H1 (cell line): ENCODE data around the gene CROCC. TPM values are rescaled to one million over a fixed set of nuclear protein-coding genes. Genes with fewer than 3 reads are reported as not detected.
A peak's percentile ranks its signal among the peaks of the same experiment; 100 is the strongest.

ENCODE experiments used
- CTCF ChIA-PET: fragments of 300-600 bp; sonication (Branson Sonifier 250); formaldehyde crosslinking; loops from one replicate; lab custom pipeline; 2021; ENCODE audit not compliant: partially characterized antibody; lab: Charles Lee
- POLR2A ChIA-PET: fragments of 300-600 bp; sonication (Branson Sonifier 250); formaldehyde crosslinking; loops from one replicate; lab custom pipeline; 2021; ENCODE audit warnings: inconsistent platforms; ENCODE audit not compliant: partially characterized antibody; lab: Charles Lee
- DNase-seq, 2 experiments: peaks; one replicate each; pipeline versions ENCODE4 v3.0.0 to v3.0.0-alpha.2; 2010 to 2022; ENCODE audit warnings: low spot score in 2 of 2, low read depth in 1 of 2, mixed read lengths in 1 of 2
- FAIRE-seq: peaks from 2 replicates; lab custom pipeline; 2011; peaks lifted over from hg19 to GRCh38; lab: Jason Lieb, UNC
- H2AFZ ChIP-seq: 2 replicates; pipeline ENCODE4 v1.8.1; 2012; ENCODE audit warnings: low read length, inconsistent platforms
- H2AK5ac ChIP-seq: 2 replicates; pipeline ENCODE4 v1.6.1; 2013; ENCODE audit warnings: low read depth, low read length
- H2BK120ac ChIP-seq: replicated peaks from 2 replicates; pipeline ENCODE3; 2013; ENCODE audit warnings: low read depth, low read length, inconsistent platforms
- H2BK12ac ChIP-seq: 2 replicates; pipeline ENCODE4 v1.6.1; 2013; ENCODE audit warnings: low read depth, low read length
- H2BK15ac ChIP-seq: 2 replicates; pipeline ENCODE4 v1.6.1; 2013; ENCODE audit warnings: low read length
- H2BK20ac ChIP-seq: 2 replicates; pipeline ENCODE4 v1.6.1; 2013; ENCODE audit warnings: low read length
- H2BK5ac ChIP-seq: 2 replicates; pipeline ENCODE4 v1.6.1; 2013; ENCODE audit warnings: low read depth, low read length
- H3K14ac ChIP-seq: 2 replicates; pipeline ENCODE4 v1.6.1; 2013; ENCODE audit warnings: inconsistent platforms; ENCODE audit not compliant: insufficient read length
- H3K18ac ChIP-seq: 2 replicates; pipeline ENCODE4 v1.6.1; 2013; ENCODE audit warnings: low read length; ENCODE audit errors: extremely low read depth
- H3K23ac ChIP-seq: 2 replicates; pipeline ENCODE4 v1.6.1; 2013; ENCODE audit warnings: inconsistent platforms; ENCODE audit not compliant: insufficient read length
- H3K23me2 ChIP-seq: 2 replicates; pipeline ENCODE4 v1.6.1; 2013; ENCODE audit warnings: low read depth, low read length
- H3K27ac ChIP-seq: 2 replicates; pipeline ENCODE4 v1.6.1; 2011; ENCODE audit warnings: low read depth, low read length, inconsistent platforms
- H3K27me3 ChIP-seq, 4 experiments: replicated peaks in 1 of 4; 1 replicate in 1 of 4; 2 replicates in 3 of 4; pipeline versions ENCODE4 v1.6.1 to v1.8.1; 2011 to 2013; ENCODE audit warnings: low read length in 3 of 4, mild to moderate bottlenecking in 3 of 4, inconsistent platforms in 2 of 4, mixed read lengths in 2 of 4, moderate library complexity in 1 of 4; ENCODE audit not compliant: control insufficient read depth in 3 of 4, insufficient read depth in 3 of 4; ENCODE audit errors: extremely low read depth in 1 of 4
- H3K36me3 ChIP-seq, 4 experiments: 2 replicates each; pipeline versions ENCODE4 v1.6.1 to v1.8.1; 2011 to 2013; ENCODE audit warnings: mild to moderate bottlenecking in 4 of 4, low read length in 3 of 4, moderate library complexity in 2 of 4, control low read depth in 1 of 4, inconsistent platforms in 1 of 4; ENCODE audit not compliant: insufficient read depth in 4 of 4, control insufficient read depth in 2 of 4
- H3K4ac ChIP-seq: replicated peaks from 2 replicates; pipeline ENCODE3; 2013; ENCODE audit warnings: low read length, low read depth, mixed read lengths, inconsistent platforms; ENCODE audit not compliant: insufficient read length
- H3K4me1 ChIP-seq, 4 experiments: replicated peaks in 1 of 4; 1 replicate in 1 of 4; 2 replicates in 3 of 4; pipeline versions ENCODE4 v1.6.1 to v1.8.1; 2011 to 2013; ENCODE audit warnings: low read length in 3 of 4, inconsistent platforms in 2 of 4, mixed read lengths in 1 of 4; ENCODE audit not compliant: insufficient read depth in 4 of 4, control insufficient read depth in 3 of 4
- H3K4me2 ChIP-seq, 2 experiments: 2 replicates each; pipeline versions ENCODE4 v1.6.1 to v1.8.1; 2011 to 2013; ENCODE audit warnings: low read depth in 2 of 2, low read length in 2 of 2, control low read depth in 1 of 2, inconsistent platforms in 1 of 2, mild to moderate bottlenecking in 1 of 2; ENCODE audit not compliant: insufficient read depth in 1 of 2
- H3K4me3 ChIP-seq, 4 experiments: fragments of 200-600, 300-600 bp in 1 of 4; sonication (generic), shearing (Covaris generic), sonication (Bioruptor Twin) in 1 of 4; 2 replicates each; pipeline versions ENCODE4 v1.5.1 to v1.8.1; 2011 to 2016; ENCODE audit warnings: low read length in 4 of 4, low read depth in 3 of 4, control low read depth in 2 of 4, inconsistent platforms in 2 of 4, mild to moderate bottlenecking in 2 of 4, mixed read lengths in 1 of 4, moderate library complexity in 1 of 4; ENCODE audit not compliant: insufficient read depth in 2 of 4; ENCODE audit errors: extremely low read depth in 1 of 4
- H3K56ac ChIP-seq: replicated peaks from 2 replicates; pipeline ENCODE3; 2013; ENCODE audit warnings: low read depth, mild to moderate bottlenecking, mixed read lengths, low read length, inconsistent platforms; ENCODE audit not compliant: insufficient read length
- H3K79me1 ChIP-seq: 2 replicates; pipeline ENCODE4 v1.6.1; 2013; ENCODE audit warnings: low read depth, low read length, control low read depth
- H3K79me2 ChIP-seq, 2 experiments: 2 replicates each; pipeline versions ENCODE4 v1.6.1 to v1.8.1; 2012 to 2013; ENCODE audit warnings: low read length in 2 of 2, mild to moderate bottlenecking in 2 of 2, inconsistent platforms in 1 of 2; ENCODE audit not compliant: insufficient read depth in 2 of 2, control insufficient read depth in 1 of 2
- H3K9ac ChIP-seq, 4 experiments: replicated peaks in 1 of 4; 1 replicate in 1 of 4; 2 replicates in 3 of 4; pipeline versions ENCODE4 v1.6.1 to v1.8.1; 2011 to 2013; ENCODE audit warnings: low read depth in 3 of 4, low read length in 3 of 4, control low read depth in 2 of 4, mild to moderate bottlenecking in 2 of 4, moderate library complexity in 2 of 4, inconsistent platforms in 1 of 4; ENCODE audit errors: extremely low read depth in 1 of 4
- H3K9me3 ChIP-seq, 2 experiments: 2 replicates each; pipeline versions ENCODE4 v1.6.1 to v1.8.1; 2012 to 2013; ENCODE audit warnings: mild to moderate bottlenecking in 2 of 2, moderate library complexity in 2 of 2, control low read depth in 1 of 2, inconsistent platforms in 1 of 2, low read depth in 1 of 2, low read length in 1 of 2, mixed read lengths in 1 of 2; ENCODE audit not compliant: insufficient read depth in 2 of 2
- H4K20me1 ChIP-seq, 2 experiments: replicated peaks in 1 of 2; 2 replicates each; pipeline versions ENCODE3 to v1.8.1; 2011 to 2013; ENCODE audit warnings: inconsistent platforms in 2 of 2, low read length in 2 of 2, mild to moderate bottlenecking in 1 of 2; ENCODE audit not compliant: insufficient read depth in 2 of 2, control insufficient read depth in 1 of 2
- H4K5ac ChIP-seq: 2 replicates; pipeline ENCODE4 v1.6.1; 2013; ENCODE audit warnings: low read length, low read depth, mixed read lengths, inconsistent platforms; ENCODE audit not compliant: insufficient read length
- H4K8ac ChIP-seq: 2 replicates; pipeline ENCODE4 v1.8.0; 2013; ENCODE audit warnings: mild to moderate bottlenecking, moderate library complexity, low read length, inconsistent platforms; ENCODE audit not compliant: insufficient read depth; ENCODE audit errors: extremely low read depth
- H4K91ac ChIP-seq: replicated peaks from 2 replicates; pipeline ENCODE3; 2013; ENCODE audit warnings: low read length, mixed read lengths, inconsistent platforms; ENCODE audit not compliant: insufficient read length
- CTBP2 ChIP-seq: IDR thresholded peaks from 2 replicates; pipeline ENCODE4 v1.7.0; 2011; ENCODE audit warnings: borderline replicate concordance, mild to moderate bottlenecking, moderate library complexity, mixed read lengths, low read length; ENCODE audit not compliant: insufficient read depth, insufficient read length
- EP300 ChIP-seq, 2 experiments: IDR thresholded peaks; 1 replicate in 1 of 2; 2 replicates in 1 of 2; pipeline ENCODE4 v1.6.1; 2011 to 2012; ENCODE audit warnings: low read depth in 2 of 2, low read length in 2 of 2, mild to moderate bottlenecking in 2 of 2, borderline replicate concordance in 1 of 2, inconsistent platforms in 1 of 2, moderate library complexity in 1 of 2
- HDAC6 ChIP-seq: IDR thresholded peaks from one replicate; pipeline ENCODE4 v1.7.1; 2012; ENCODE audit warnings: low read depth, mild to moderate bottlenecking, inconsistent platforms, low read length, moderate library complexity
- RFX5 ChIP-seq: IDR thresholded peaks from 2 replicates; pipeline ENCODE4 v1.6.1; 2011; ENCODE audit warnings: low read depth, low read length, improper control_type of control experiment, borderline replicate concordance
- SAP30 ChIP-seq: fragments of 300-600 bp; sonication (generic); IDR thresholded peaks from 2 replicates; pipeline ENCODE4 v1.7.1; 2012; ENCODE audit warnings: low read length, moderate library complexity, mild to moderate bottlenecking, inconsistent platforms; ENCODE audit not compliant: insufficient read depth, insufficient replicate concordance
- SP1 ChIP-seq: IDR thresholded peaks from 2 replicates; pipeline ENCODE4 v1.6.1; 2011; ENCODE audit warnings: low read depth, low read length
- TAF1 ChIP-seq: IDR thresholded peaks from 2 replicates; pipeline ENCODE4 v1.6.1; 2011; ENCODE audit warnings: mild to moderate bottlenecking, low read depth, low read length
- WGBS, 2 experiments: shearing (Covaris generic) in 1 of 2; methylation state at CpG; one replicate each; pipeline versions ENCODE4 v1.1.6 to v1.1.7; 2013 to 2015; ENCODE audit warnings: low lambda C conversion rate in 2 of 2, mixed read lengths in 2 of 2, inconsistent platforms in 1 of 2, low coverage in 1 of 2, missing lambda C conversion rate in 1 of 2; ENCODE audit not compliant: insufficient replicate concordance in 2 of 2, insufficient coverage in 1 of 2, insufficient read length in 1 of 2; ENCODE audit errors: extremely low coverage in 1 of 2, missing lambda C conversion rate in 1 of 2; 5-methylcytosine and 5-hydroxymethylcytosine counted together
- polyA plus RNA-seq, 7 experiments: library from polyadenylated mRNA; depleted of rRNA in 3 of 7; stranded (reverse) in 5 of 7; unstranded in 2 of 7; fragments of >200 nt in 5 of 7; fragments of 200-250 nt in 2 of 7; gene quantifications; 1 replicate in 5 of 7; 2 replicates in 1 of 7; 4 replicates in 1 of 7; pipeline versions ENCODE4 v1.2.1 to v1.2.3, GENCODE V29; 2011 to 2013; ENCODE audit warnings: missing spikeins in 2 of 7, mixed read lengths in 2 of 7
- total RNA-seq: library from RNA; stranded (reverse); fragmentation: NEBNext Ultra II Directional; extraction: Animal tissue kit (Norgen Biotek cat#: 25700); gene quantifications from 2 replicates; pipeline ENCODE4 v1.2.1, GENCODE V29; 2021
- TF ChIP-seq, protein P1 (sequence below): IDR thresholded peaks from 2 replicates; pipeline ENCODE4 v1.6.1; 2012; ENCODE audit warnings: inconsistent platforms

Gene CROCC
- total and polyA plus RNA-seq, 2 of the 8 experiments (the other 6 are each of a cell fraction or from before 2014, with no cell fraction given), result 12.1 to 39.5 TPM

DNA sequence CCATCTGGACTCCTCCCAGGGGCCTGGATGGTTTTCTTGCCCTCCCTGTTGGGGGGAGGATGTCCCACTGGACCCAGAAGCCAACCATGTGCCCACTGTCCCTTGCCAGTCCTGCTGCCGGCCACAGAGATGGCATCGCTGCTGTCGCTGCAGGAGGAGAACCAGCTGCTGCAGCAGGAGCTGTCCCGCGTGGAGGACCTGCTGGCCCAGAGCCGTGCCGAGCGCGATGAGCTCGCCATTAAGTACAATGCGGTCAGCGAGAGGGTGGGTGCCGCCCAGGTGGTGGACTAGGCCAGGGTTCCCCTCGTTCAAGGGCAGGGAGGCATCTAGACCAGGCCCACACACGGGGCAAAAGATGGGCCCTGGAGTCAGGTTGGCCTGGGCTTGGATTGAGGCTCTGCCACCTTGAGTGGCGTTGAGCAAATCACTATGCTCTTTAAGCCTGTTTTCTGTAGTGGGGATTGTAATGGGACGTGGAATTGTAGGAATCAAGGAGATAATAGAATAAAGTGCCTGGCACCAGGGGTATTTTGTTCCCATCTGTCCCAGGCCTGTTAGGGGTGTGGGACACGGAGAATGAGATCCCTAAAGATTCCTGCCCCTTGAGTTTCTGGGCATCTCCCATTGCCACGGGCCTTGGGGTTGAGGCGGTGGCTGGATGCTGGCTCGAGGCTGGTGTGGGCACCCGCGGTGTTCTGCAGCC lies 2.6 kb downstream of the CROCC start:
- Histone ChIP-seq H3K56ac (no peak overlapping the region), H4K91ac (peak overlapping the region; percentile 34), H2BK12ac (no peak overlapping the region), H2BK20ac (no peak overlapping the region), H4K5ac (no peak overlapping the region), H3K9me3 (no peaks in the 10 kb centered on the region), H3K27ac (no peak overlapping the region; the same call in 1 of the 2 replicates), H3K9ac (no peak overlapping the region), H3K4me1 (peaks cover 0 to 34% (median 17%) of the 10 kb centered on the region in 4 experiments; a peak in 6 of 7 replicates), H3K36me3 (no peaks in the 10 kb centered on the region), H3K23ac (no peak overlapping the region), H2AFZ (no peak overlapping the region), H3K4me2 (no peak overlapping the region), H4K8ac (no peak overlapping the region; the same call in 1 of the 2 replicates), H2AK5ac (no peak overlapping the region; the same call in 1 of the 2 replicates), H3K79me1 (peaks cover 24% of the 10 kb centered on the region), H2BK15ac (no peak overlapping the region), H2BK120ac (no peak overlapping the region), H3K27me3 (no peaks in the 10 kb centered on the region), H3K4ac (no peak overlapping the region), H3K14ac (no peak overlapping the region), H3K18ac (no peak overlapping the region), H3K79me2 (peaks cover 0 to 23% of the 10 kb centered on the region in 2 experiments; a peak in 2 of 4 replicates), H3K4me3 (no peak overlapping the region), H4K20me1 (peaks cover 2 to 15% of the 10 kb centered on the region in 2 experiments), H2BK5ac (no peak overlapping the region), H3K23me2 (peaks cover 4% of the 10 kb centered on the region; the same call in 1 of the 2 replicates)
- ChIA-PET CTCF (interaction anchor here (1.1 to 2.2 kb wide), 15 partner anchors 8 to 302 kb away, joined by 3 to 11 read pairs (median 5); no protein-coding TSS in a partner anchor), POLR2A (interaction anchor here (0.9 to 1.4 kb wide), 3 partner anchors 20 to 52 kb away, joined by 3 read pairs; no protein-coding TSS in a partner anchor)
- FAIRE-seq (no peak), DNase-seq (no peak)
- WGBS, 2 experiments, result 92% methylated on average over 22 of the region's 23 CpGs; no CpG with 5 or more reads in 1 of the 2 experiments
- no peak for TF ChIP-seq SAP30
- TF ChIP-seq SP1, result no peak
- TF ChIP-seq, protein P1, sequence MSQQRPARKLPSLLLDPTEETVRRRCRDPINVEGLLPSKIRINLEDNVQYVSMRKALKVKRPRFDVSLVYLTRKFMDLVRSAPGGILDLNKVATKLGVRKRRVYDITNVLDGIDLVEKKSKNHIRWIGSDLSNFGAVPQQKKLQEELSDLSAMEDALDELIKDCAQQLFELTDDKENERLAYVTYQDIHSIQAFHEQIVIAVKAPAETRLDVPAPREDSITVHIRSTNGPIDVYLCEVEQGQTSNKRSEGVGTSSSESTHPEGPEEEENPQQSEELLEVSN, result no peak
- no peak for TF ChIP-seq TAF1
- no peak for TF ChIP-seq EP300 (IDR thresholded peaks at IDR 0.05; ENCODE audit: borderline replicate concordance in 1 of 2, low read depth in 2 of 2, low read length in 2 of 2)
- TF ChIP-seq HDAC6, result no peak
- no peak for TF ChIP-seq CTBP2
- TF ChIP-seq RFX5, result no peak
